Measurements from ENCODE around the gene FBXO38.

DNA sequence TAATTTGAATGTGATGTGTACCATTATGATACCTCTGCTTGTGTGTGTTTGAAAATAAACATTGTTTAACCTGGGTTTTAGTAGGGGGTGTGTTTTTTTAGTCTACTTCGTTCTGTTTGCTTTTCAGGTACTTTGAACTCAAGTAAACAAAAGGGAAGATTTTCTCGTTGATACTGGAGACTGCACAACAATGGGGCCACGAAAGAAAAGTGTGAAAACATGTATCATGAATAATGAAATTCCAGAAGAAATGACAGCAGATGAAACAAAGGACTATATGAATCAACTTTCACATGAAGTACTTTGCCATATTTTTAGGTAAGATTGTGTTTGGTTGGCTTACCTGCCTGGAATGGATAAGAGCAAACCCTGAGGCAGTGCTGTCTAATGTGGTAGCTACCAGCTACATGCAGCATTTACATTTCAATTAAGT, 10.8 kb downstream of the FBXO38 start:
- TF ChIP-seq TAF1 (IDR thresholded peaks at IDR 0.05; ENCODE audit: low read depth) (no peak), RAD21 (IDR thresholded peaks at IDR 0.05; ENCODE audit: low read depth) (no peak), FOXM1 (IDR thresholded peaks at IDR 0.05; ENCODE audit: borderline replicate concordance, low read depth) (no peak), CEBPB (IDR thresholded peaks at IDR 0.05) (no peak)
- TF ChIP-seq, protein P1, sequence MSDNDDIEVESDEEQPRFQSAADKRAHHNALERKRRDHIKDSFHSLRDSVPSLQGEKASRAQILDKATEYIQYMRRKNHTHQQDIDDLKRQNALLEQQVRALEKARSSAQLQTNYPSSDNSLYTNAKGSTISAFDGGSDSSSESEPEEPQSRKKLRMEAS (IDR thresholded peaks at IDR 0.05), result no peak
- TF ChIP-seq, protein P2, sequence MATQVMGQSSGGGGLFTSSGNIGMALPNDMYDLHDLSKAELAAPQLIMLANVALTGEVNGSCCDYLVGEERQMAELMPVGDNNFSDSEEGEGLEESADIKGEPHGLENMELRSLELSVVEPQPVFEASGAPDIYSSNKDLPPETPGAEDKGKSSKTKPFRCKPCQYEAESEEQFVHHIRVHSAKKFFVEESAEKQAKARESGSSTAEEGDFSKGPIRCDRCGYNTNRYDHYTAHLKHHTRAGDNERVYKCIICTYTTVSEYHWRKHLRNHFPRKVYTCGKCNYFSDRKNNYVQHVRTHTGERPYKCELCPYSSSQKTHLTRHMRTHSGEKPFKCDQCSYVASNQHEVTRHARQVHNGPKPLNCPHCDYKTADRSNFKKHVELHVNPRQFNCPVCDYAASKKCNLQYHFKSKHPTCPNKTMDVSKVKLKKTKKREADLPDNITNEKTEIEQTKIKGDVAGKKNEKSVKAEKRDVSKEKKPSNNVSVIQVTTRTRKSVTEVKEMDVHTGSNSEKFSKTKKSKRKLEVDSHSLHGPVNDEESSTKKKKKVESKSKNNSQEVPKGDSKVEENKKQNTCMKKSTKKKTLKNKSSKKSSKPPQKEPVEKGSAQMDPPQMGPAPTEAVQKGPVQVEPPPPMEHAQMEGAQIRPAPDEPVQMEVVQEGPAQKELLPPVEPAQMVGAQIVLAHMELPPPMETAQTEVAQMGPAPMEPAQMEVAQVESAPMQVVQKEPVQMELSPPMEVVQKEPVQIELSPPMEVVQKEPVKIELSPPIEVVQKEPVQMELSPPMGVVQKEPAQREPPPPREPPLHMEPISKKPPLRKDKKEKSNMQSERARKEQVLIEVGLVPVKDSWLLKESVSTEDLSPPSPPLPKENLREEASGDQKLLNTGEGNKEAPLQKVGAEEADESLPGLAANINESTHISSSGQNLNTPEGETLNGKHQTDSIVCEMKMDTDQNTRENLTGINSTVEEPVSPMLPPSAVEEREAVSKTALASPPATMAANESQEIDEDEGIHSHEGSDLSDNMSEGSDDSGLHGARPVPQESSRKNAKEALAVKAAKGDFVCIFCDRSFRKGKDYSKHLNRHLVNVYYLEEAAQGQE (IDR thresholded peaks at IDR 0.05; ENCODE audit: low read depth), result no peak

All from Ishikawa (cell line).